IMR-90 (cell line): ENCODE results near the gene ATOSB. TPM values are rescaled to one million over a fixed set of nuclear protein-coding genes. Genes with fewer than 3 reads are reported as not detected.

Source experiments
- ATAC-seq: fragments of 200-7000 bp; cut with Tn5 transposase; 2 replicates; pipeline ENCODE4 v1.9.1; 2020; ENCODE audit warnings: low read depth, mild to moderate bottlenecking, moderate library complexity
- BruUV-seq: library from RNA; stranded (reverse); fragments of 400-500 nt; replicated peaks from 2 replicates; lab custom pipeline; 2021; lab: Mats Ljungman, UMichigan
- CTCF ChIA-PET: fragments of 300-600 bp; formaldehyde crosslinking; extraction: SDS; loops from one replicate; lab custom pipeline; 2021; ENCODE audit warnings: antibody characterized with exemption; lab: Yijun Ruan, JAX
- POLR2A ChIA-PET: fragments of 300-600 bp; sonication (Branson Sonifier 250); formaldehyde crosslinking; loops from one replicate; lab custom pipeline; 2022; ENCODE audit warnings: antibody characterized with exemption; ENCODE audit not compliant: unreplicated experiment; lab: Charles Lee
- DNase-seq: peaks from one replicate; pipeline ENCODE4 v3.0.0; 2013
- H2AFZ ChIP-seq: replicated peaks from 2 replicates; pipeline ENCODE3; 2013; ENCODE audit warnings: low read length, mild to moderate bottlenecking; ENCODE audit not compliant: poor library complexity
- H2AK5ac ChIP-seq: 2 replicates; pipeline ENCODE4 v1.6.1; 2013; ENCODE audit warnings: low read depth, low read length, inconsistent platforms
- H2AK9ac ChIP-seq: replicated peaks from 2 replicates; pipeline ENCODE3; 2013; ENCODE audit warnings: mild to moderate bottlenecking, low read depth, low read length, moderate library complexity; ENCODE audit not compliant: poor library complexity
- H2BK120ac ChIP-seq: 2 replicates; pipeline ENCODE4 v1.6.1; 2013; ENCODE audit warnings: low read depth, low read length, inconsistent platforms
- H2BK15ac ChIP-seq: 3 replicates; pipeline ENCODE4 v1.6.1; 2013; ENCODE audit warnings: low read depth, low read length, inconsistent platforms
- H2BK20ac ChIP-seq: 2 replicates; pipeline ENCODE4 v1.6.1; 2013; ENCODE audit warnings: low read depth, mild to moderate bottlenecking, inconsistent platforms, low read length, moderate library complexity
- H2BK5ac ChIP-seq: 2 replicates; pipeline ENCODE4 v1.6.1; 2013; ENCODE audit warnings: mild to moderate bottlenecking, low read depth, low read length, inconsistent platforms; ENCODE audit not compliant: poor library complexity, severe bottlenecking
- H3K14ac ChIP-seq: replicated peaks from 2 replicates; pipeline ENCODE4 v1.6.1; 2013; ENCODE audit warnings: low read depth, low read length, inconsistent platforms
- H3K18ac ChIP-seq: 2 replicates; pipeline ENCODE4 v1.6.1; 2013; ENCODE audit warnings: low read depth, low read length, control low read depth
- H3K23ac ChIP-seq: 2 replicates; pipeline ENCODE4 v1.6.1; 2013; ENCODE audit warnings: low read depth, low read length, inconsistent platforms
- H3K27ac ChIP-seq: 2 replicates; pipeline ENCODE4 v1.5.1; 2013; ENCODE audit warnings: mild to moderate bottlenecking, control low read depth, low read length; ENCODE audit not compliant: insufficient read depth
- H3K27me3 ChIP-seq: 2 replicates; pipeline ENCODE4 v1.6.1; 2013; ENCODE audit warnings: low read length; ENCODE audit not compliant: control insufficient read depth, insufficient read depth
- H3K36me3 ChIP-seq: 2 replicates; pipeline ENCODE4 v1.6.1; 2013; ENCODE audit warnings: low read length, mixed read lengths; ENCODE audit not compliant: control insufficient read depth, insufficient read depth
- H3K4ac ChIP-seq: 2 replicates; pipeline ENCODE4 v1.6.1; 2013; ENCODE audit warnings: low read depth, low read length, inconsistent platforms
- H3K4me1 ChIP-seq: 2 replicates; pipeline ENCODE4 v1.6.1; 2013; ENCODE audit warnings: low read length, mixed read lengths; ENCODE audit not compliant: control insufficient read depth, insufficient read depth
- H3K4me2 ChIP-seq: 2 replicates; pipeline ENCODE4 v1.6.1; 2013; ENCODE audit warnings: low read depth, mild to moderate bottlenecking, control low read depth, low read length, moderate library complexity
- H3K4me3 ChIP-seq: 2 replicates; pipeline ENCODE4 v1.5.1; 2013; ENCODE audit warnings: low read depth, mild to moderate bottlenecking, control low read depth, low read length, moderate library complexity; ENCODE audit not compliant: insufficient read depth
- H3K56ac ChIP-seq: 2 replicates; pipeline ENCODE4 v1.6.1; 2013; ENCODE audit warnings: low read length, inconsistent platforms; ENCODE audit not compliant: insufficient read depth; ENCODE audit errors: extremely low read depth
- H3K79me1 ChIP-seq, 2 experiments: 2 replicates each; pipeline ENCODE4 v1.6.1; 2013; ENCODE audit warnings: low read length in 2 of 2, inconsistent platforms in 1 of 2, low read depth in 1 of 2
- H3K9ac ChIP-seq: 2 replicates; pipeline ENCODE4 v1.6.1; 2013; ENCODE audit warnings: low read depth, low read length, control low read depth
- H3K9me1 ChIP-seq: 2 replicates; pipeline ENCODE4 v1.6.1; 2013; ENCODE audit warnings: low read length, inconsistent platforms; ENCODE audit not compliant: insufficient read depth
- H3K9me3 ChIP-seq: 2 replicates; pipeline ENCODE4 v1.6.1; 2013; ENCODE audit warnings: low read length; ENCODE audit not compliant: control insufficient read depth, insufficient read depth
- H4K20me1 ChIP-seq: 2 replicates; pipeline ENCODE4 v1.6.1; 2013; ENCODE audit warnings: low read length, inconsistent platforms; ENCODE audit not compliant: insufficient read depth
- H4K5ac ChIP-seq: 2 replicates; pipeline ENCODE4 v1.6.1; 2013; ENCODE audit warnings: mild to moderate bottlenecking, low read depth, low read length, control low read depth
- H4K8ac ChIP-seq, 2 experiments: 2 replicates each; pipeline ENCODE4 v1.6.1; 2013; ENCODE audit warnings: low read depth in 2 of 2, low read length in 2 of 2, control low read depth in 1 of 2, inconsistent platforms in 1 of 2
- H4K91ac ChIP-seq: 2 replicates; pipeline ENCODE4 v1.6.1; 2013; ENCODE audit warnings: low read depth, low read length, inconsistent platforms; ENCODE audit not compliant: insufficient read depth
- MAFK ChIP-seq: IDR thresholded peaks from 2 replicates; pipeline ENCODE4 v1.6.1; 2012; ENCODE audit warnings: low read depth, low read length, improper control_type of control experiment
- MAZ ChIP-seq: IDR thresholded peaks from 2 replicates; pipeline ENCODE4 v1.6.1; 2012; ENCODE audit warnings: low read depth, mild to moderate bottlenecking, low read length, improper control_type of control experiment, moderate library complexity, borderline replicate concordance
- RAD21 ChIP-seq: IDR thresholded peaks from 2 replicates; pipeline ENCODE4 v1.6.1; 2012; ENCODE audit warnings: low read length, improper control_type of control experiment
- SMC3 ChIP-seq: fragments of 150-350 bp; IDR thresholded peaks from 2 replicates; pipeline ENCODE4 v1.6.1; 2016; ENCODE audit warnings: low read depth, mild to moderate bottlenecking, antibody characterized with exemption, low read length, moderate library complexity
- USF2 ChIP-seq: fragments of 150-350 bp; IDR thresholded peaks from 2 replicates; pipeline ENCODE4 v1.6.1; 2017; ENCODE audit warnings: mild to moderate bottlenecking, antibody characterized with exemption, low read length, low read depth
- WGBS, 2 experiments: methylation state at CpG; one replicate each; pipeline versions ENCODE4 v1.1.5 to v1.1.7; 2013; ENCODE audit warnings: missing lambda C conversion rate in 2 of 2; ENCODE audit not compliant: insufficient read length in 1 of 2; ENCODE audit errors: extremely low coverage in 2 of 2; 5-methylcytosine and 5-hydroxymethylcytosine counted together
- dilution Hi-C: fragments of 300-500 bp; cut with HindIII; formaldehyde crosslinking; loops from one replicate; pipeline ENCODE4 v1.14.3; 2018; ENCODE audit warnings: low sequenced_read_pairs; ENCODE audit not compliant: unreplicated experiment
- in situ Hi-C: fragments of 300-500 bp; cut with MboI; formaldehyde crosslinking; loops from 3 replicates; pipeline ENCODE4 v1.14.3; 2019; ENCODE audit warnings: low sequenced_read_pairs, inconsistent platforms, mixed read lengths
- intact Hi-C: fragments of 100-400 bp; cut with micrococcal nuclease; formaldehyde crosslinking; loops from 2 replicates; pipeline ENCODE4 v1.10.0; 2022
- polyA plus RNA-seq, 3 experiments: library from polyadenylated mRNA; depleted of rRNA; stranded (reverse); fragments of >200 nt; gene quantifications; 2 replicates each; pipeline ENCODE4 v1.2.3, GENCODE V29; 2012; ENCODE audit warnings: low replicate concordance in 1 of 3
- total RNA-seq: library from RNA; depleted of rRNA; stranded (reverse); fragments of >200 nt; gene quantifications from 2 replicates; pipeline ENCODE4 v1.2.3, GENCODE V29; 2012

ATOSB gene
- total and polyA plus RNA-seq, 2 of the 4 experiments (the other 2 are of a cell fraction) = 12.0 to 40.2 TPM

- no peak overlapping the region for H3K4me3 ChIP-seq
- no peak overlapping the region for H3K23ac ChIP-seq
- H4K91ac ChIP-seq = no peak overlapping the region
- H2BK15ac ChIP-seq = no peak overlapping the region
- H3K56ac ChIP-seq = no peak overlapping the region
- in situ Hi-C loops (no loop called here), intact Hi-C loops (no loop called here), dilution Hi-C loops (no loop called here)
- no peak for ATAC-seq
- H3K9me1 ChIP-seq = peaks cover 24% of the 10 kb centered on the region
- no peak overlapping the region for H3K9ac ChIP-seq
- H3K27me3 ChIP-seq = no peaks in the 10 kb centered on the region
- H2AK9ac ChIP-seq = no peak overlapping the region
- H3K4ac ChIP-seq = no peak overlapping the region
- BruUV-seq = no TSS peak
- H2BK20ac ChIP-seq = no peak overlapping the region
- H3K4me2 ChIP-seq = no peak overlapping the region
- H2AK5ac ChIP-seq = no peak overlapping the region
- TF ChIP-seq RAD21 (no peak), USF2 (no peak), MAFK (no peak), SMC3 (no peak), MAZ (no peak)
- no peak overlapping the region for H3K27ac ChIP-seq
- H2BK120ac ChIP-seq = no peak overlapping the region
- DNase-seq = no peak
- 93% methylated on average over 10 of the region's 12 CpGs; no CpG with 5 or more reads in 1 of the 2 experiments for WGBS, 2 experiments
- H3K79me1 ChIP-seq = peaks cover 25 to 44% of the 10 kb centered on the region in 2 experiments
- H4K5ac ChIP-seq = no peak overlapping the region
- H3K4me1 ChIP-seq = peaks cover 10% of the 10 kb centered on the region
- H3K14ac ChIP-seq = no peak overlapping the region
- no peak overlapping the region for H2AFZ ChIP-seq
- ChIA-PET POLR2A (no interaction called here), CTCF (no interaction called here)
- peaks cover 6% of the 10 kb centered on the region; the same call in 1 of the 2 replicates for H4K20me1 ChIP-seq
- no peak overlapping the region for H3K18ac ChIP-seq
- no peaks in the 10 kb centered on the region for H3K9me3 ChIP-seq
- H4K8ac ChIP-seq = no peak overlapping the region
- no peak overlapping the region for H2BK5ac ChIP-seq
- H3K36me3 ChIP-seq = peaks cover 48% of the 10 kb centered on the region
These were observed 10.5 kb downstream of the ATOSB start for GRCh38 chr9:35105126-35105525.
